ENCODE results near the gene DUSP16.
A peak's percentile ranks its signal among the peaks of the same experiment; 100 is the strongest.
"Not testable (repeated sequence)": the region's sequence is repeated elsewhere in the genome, so short reads cannot be mapped to it uniquely, and the experiment has no call there.

The DUSP16 gene

DNA sequence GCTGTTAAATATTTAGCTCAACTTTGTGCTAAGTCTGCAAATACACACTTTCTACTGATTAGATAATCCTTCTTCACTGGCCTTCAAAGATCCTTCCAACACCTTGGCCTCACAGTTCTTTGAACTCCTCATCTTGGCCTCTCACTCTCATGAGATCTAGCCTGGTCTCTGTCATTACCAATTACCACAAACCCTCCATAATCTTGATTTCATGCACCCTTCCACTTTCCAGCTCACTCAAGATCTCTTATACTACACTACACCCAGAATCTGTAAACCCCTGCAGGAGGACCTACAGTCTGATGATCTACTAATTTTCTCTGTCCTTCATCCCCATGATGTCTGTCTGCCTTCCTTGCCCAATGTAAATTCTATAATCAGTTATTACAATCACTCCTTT is 71.1 kb downstream of the DUSP16 start:
- no peak for DNase-seq

DNA sequence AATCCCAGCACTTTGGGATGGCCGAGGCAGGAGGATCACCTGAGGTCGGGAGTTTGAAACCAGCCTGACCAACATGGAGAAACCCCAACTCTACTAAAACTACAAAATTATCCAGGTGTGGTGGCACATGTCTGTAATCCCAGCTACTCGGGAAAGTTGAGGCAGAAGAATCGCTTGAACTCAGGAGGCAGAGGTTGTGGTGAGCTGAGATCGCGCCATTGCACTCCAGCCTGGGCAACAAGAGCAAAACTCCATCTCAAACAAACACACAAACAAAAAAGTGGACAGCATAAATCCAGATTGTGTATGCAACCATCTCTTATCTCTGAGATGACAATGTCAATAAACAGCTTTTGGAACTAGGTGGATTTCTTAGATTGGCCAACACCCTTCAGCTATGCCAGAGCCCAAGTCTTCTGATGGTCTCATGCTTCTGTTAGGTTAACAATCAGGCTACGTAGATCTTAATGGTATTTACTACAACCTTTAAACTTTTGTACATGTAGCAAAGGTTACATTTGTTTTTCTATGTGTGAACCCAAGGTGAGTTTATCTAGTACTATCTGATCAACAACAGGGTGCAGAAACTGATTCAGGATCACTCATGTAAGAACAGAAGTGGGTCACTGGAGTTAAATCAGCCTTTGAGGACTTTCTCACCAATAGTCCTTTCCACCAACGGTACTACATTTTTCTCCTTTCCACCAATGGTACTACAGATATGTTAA is 73.7 kb downstream of the DUSP16 start:
- no peak for DNase-seq

DNA sequence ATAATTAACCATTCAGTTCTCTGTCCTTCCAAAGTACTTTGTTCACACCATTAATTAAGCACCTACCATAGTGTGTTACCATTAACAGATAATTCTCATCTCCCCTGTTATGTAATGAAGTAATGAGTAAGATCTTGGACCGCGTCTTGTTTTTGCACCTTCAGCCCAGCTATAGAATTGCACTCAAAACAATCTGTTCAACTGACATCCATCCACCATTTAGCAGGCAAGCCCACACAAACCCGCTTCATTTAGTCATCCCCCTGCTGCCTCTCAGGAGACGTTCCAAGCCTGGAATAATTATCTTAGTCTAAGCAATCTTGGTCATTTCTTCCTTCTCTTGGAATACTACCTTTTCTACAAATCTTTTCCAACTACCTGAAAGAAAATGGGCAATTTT is 74.4 kb downstream of the DUSP16 start:
- no peak for DNase-seq

DNA sequence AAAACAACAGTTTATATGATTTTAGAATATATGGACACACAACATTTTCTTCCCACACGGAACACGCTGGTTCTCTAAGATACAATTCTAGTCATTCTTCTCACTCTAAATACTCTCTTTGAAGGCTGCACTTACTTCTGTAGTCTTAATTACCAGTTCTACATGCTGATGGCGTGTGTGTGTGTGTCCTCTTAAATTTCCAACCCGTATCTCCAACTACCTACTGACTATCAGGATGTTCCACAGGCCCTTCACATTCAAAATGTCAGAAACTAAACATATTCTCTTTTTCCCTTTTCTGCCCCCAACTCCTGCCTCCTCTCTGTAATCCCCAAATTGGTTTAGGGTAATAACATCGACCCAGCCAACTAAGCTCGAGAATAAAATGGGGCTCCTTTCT is 75.2 kb downstream of the DUSP16 start:
- DNase-seq, result no peak

DNA sequence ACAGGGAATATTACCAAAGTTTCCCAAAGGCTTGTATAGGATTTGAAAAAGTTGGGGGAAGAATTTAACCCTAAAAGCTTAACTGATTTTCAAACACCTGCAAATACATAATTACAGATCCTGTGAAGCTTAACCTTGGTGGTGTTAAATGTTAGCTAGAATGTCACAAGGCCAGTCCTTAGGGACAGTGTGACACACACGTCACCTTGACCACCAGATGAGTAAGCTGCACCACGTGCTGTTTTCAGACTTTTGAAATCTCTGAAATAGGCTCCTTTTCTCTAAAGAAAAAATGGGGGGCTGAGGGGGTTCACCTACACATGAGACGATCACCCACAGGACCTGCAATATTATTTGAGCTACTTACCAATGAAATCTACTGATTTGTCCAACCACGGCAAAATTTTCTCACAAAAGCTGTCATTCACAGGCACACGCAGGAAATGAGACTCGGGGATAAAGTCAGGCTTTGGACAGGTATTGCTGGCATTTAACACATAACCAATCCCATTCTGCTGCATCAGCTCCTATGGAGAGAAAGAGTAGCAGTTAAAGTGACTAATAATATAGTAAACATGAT is 75.9 kb downstream of the DUSP16 start:
- DNase-seq, result no peak

DNA sequence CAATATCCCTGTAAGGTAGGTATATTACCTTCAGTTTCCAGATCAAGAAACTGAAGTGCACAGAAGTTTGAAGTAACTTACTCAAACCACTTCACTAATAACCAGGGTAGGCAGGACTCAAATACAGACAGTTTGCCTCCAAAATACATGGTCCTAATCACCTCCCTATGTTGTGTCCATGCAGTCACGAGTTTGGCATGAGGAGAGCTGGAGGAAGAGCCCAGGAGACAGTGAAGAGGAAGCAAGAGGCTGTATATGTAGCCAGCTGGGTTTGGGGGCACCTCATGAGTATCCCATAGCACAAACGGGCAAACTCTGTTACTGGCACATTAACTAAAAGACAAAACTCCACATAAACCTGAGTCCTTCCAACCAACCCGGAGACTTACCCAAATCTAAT is 79.2 kb downstream of the DUSP16 start:
- no peak for DNase-seq

DNA sequence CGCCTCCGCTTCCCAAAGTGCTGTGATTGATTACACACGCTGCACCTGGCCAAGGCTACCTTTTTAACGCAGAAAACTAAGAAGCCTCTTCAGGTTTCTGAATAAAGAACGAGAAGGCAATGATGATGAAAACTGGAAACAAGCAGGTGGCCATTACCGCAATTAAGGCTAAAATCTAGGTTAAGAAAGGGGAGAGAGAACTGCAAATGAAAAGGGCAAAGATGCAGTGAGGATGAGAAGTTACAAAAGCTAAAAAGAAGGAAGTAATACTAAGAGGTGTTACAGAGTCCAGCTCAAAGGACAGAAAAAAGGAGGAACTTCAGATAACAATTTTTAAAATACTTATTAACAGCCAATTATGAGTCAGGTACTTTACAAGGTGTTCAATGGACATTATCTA is 79.7 kb downstream of the DUSP16 start:
- peak in 2 of 3 experiments; percentile 22 to 53 for DNase-seq

DNA sequence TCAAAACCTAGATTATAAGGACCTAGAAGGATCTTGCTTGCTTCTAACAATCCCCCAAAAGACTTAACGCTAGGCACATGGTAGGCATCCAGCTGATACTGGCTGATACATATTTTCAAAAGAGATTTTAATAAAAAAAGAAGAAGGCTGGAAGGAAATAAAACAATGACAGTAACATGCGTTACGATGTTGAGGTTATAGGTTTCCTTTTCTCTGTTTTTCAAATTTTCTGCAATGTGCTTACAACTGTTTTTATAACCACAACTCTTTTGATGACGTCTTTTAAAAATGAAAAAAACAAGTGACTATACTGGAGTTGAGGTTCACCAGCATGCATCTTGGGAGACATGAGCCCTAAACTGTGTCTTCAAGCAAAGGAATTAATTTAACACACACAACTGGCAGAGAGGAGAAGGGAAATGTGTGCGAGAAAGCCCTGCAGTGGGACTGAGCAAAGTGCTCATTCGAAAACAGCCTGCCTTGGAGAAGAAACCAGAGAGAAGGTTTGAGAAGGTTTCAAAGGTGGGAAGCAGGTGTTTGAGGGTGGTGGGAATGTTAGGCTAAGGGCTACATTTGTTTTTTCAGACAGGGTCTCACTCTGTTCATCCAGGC is 80.4 kb downstream of the DUSP16 start:
- no peak for DNase-seq

DNA sequence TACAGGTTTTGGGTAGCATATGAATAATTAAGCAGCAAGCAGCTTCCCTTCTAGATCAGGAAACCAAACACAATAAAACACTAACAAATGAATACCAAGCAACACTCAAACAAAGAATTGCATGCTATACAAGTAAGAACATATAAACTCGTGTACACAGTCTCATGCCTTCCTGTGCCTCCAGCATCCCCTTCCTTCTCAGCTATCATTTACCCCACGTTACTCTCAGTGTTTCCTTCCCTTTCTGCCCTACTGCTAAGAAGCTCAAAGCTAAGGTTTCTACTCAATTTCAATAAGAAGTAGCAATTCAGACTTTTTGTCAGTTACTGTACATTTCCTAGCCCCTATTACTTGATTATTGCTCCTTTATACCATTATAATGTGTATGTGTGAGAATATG is 81.0 kb downstream of the DUSP16 start:
- DNase-seq, result no peak

DNA sequence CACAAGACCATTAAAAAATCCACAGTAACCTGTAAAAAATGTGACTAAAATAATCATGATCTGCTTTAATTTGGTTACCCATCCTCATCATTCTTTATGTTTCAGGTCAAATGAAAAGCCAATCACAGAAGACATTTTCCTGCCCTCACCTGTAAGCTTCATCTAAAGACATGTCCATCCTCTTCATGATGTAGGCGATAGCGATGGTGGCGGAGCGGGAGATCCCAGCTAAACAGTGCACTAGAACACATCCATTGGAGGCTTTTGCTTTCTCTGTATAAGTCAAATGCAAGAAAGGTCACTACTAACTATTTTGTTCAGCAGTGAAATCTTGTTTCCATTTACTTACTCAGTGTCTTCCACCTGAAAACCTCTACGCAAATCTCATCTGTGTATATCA is 82.6 kb downstream of the DUSP16 start:
- DNase-seq, result no peak

DNA sequence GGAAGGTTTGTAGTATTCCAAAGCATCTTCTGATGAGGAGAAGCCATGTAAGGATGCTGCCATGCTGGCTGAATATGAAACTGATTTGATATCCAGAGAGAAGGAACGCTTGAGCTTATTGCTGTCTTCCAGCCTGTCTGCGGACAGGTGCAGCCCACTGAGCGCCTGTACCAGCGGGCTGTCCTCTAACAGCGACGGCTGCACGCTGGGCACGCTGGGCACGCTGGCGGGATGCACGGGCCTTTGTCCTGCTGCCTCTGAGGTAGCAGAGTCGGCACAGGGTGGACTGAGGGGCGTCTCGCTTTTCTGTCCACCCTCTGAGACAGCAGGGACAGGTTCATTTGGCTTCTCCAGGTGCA is 85.2 kb downstream of the DUSP16 start:
- DNase-seq, result no peak

DNA sequence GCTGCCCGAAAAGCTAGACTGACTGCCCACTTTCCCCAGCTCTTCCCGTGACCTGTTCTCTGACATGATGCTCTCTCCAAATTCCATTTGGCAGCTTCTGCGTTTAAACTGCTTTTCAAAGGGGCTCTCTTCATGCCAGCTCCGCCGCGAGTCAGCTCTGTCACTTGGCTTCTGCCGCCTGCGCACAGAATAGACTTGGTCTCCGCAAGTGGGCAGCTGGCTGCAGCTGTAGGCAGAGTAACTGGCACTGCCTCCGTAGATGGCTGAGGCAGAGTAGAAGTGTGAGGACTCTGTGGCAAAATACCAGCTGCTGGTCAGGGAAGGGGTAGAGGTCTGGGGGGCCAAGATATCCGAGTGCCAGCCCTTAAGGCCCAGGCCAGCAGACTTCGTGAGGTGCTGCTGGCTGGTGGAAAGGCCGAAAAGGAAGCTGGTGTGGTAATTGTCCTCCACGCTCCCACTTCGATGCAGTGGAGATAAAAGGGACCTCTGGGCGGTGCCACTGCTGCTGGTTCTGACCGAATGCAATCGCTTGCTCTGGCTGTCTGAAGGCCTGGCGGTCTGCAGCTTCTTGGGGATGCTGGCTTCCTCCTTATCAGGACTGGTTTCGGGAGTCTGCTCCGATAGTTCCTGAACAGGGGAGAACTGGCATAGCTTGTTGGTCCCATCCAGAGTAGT is 85.7 kb downstream of the DUSP16 start:
- DNase-seq, result no peak

DNA sequence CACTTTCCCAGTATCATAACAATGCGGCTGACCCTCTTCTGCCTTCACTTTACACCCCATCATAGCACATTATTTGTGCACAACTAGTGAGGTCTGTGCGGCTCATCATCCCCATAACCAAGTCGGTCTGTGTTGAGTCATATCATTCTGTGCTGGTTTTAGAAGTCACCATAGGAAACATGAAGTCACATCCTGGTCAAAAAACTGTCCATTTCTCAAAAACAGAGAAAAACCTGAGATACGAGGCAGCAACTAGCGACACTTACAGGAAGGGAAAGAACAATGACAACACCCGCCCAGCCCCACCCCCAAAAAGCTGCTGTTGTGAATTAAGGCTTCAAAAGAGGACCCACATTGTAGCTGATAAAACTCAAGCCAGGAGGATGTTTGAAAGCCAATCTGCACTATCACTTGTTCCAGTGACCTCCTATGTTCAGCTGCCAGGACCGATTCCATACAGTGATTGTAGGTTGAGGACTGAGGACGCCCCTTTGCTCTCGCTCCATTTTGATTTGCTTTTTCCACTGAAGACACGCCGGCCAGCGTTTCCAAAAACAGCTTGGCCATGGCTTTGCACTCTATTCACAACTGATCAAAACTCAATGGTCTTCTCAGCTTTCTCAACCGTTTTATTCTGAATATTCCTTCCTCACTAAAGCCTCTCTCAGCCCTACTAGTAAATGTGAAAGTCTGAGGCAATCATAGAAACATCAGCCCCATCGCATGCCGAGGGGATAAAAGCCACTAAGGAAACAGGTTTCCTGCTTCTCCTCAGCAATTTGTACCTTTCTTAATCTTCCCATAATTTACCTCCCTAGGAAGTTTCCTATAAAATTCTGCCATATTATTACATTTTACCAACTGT is 87.5 kb downstream of the DUSP16 start:
- DNase-seq, result no peak

DNA sequence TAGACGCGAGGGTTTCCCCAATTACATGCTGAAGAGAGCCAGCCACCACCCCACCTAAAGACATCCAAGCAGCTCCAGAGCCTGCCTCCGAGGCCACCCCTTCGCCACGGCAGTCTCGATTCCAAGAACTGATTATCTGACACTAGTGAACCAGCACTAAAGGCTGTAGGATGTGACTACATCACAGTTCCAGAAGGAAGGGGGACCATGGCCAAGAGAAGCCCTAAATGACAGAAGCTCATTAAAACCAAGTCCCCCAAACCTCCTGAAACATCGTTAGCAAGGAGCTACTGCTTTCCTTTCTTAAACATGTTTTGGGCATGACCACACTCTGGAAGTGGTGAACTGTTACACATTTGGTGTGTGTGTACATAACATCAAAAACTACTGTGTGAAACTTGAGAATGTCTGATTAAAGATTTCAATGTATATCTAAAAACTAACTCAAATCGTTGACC is 88.2 kb downstream of the DUSP16 start:
- no peak for DNase-seq

DNA sequence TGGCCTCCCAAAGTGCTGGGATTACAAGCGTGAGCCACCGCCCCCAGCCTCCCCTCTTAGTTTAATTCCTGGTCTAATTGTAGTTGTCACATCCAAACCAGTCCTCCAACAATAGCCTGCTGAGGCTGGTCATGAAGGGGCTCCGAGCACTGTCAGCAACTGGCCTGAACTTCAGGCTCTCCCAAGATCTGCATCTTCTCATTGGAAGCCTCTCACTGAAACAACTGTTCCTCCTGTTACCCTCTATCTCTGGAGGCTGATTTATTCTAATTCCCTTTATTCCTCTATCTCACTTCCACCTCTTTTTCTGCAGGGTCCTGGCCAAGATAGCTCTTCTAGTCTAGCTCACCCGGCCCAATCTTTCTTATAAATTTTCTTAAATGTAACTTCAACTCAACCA is 89.4 kb downstream of the DUSP16 start:
- DNase-seq, result no peak

DNA sequence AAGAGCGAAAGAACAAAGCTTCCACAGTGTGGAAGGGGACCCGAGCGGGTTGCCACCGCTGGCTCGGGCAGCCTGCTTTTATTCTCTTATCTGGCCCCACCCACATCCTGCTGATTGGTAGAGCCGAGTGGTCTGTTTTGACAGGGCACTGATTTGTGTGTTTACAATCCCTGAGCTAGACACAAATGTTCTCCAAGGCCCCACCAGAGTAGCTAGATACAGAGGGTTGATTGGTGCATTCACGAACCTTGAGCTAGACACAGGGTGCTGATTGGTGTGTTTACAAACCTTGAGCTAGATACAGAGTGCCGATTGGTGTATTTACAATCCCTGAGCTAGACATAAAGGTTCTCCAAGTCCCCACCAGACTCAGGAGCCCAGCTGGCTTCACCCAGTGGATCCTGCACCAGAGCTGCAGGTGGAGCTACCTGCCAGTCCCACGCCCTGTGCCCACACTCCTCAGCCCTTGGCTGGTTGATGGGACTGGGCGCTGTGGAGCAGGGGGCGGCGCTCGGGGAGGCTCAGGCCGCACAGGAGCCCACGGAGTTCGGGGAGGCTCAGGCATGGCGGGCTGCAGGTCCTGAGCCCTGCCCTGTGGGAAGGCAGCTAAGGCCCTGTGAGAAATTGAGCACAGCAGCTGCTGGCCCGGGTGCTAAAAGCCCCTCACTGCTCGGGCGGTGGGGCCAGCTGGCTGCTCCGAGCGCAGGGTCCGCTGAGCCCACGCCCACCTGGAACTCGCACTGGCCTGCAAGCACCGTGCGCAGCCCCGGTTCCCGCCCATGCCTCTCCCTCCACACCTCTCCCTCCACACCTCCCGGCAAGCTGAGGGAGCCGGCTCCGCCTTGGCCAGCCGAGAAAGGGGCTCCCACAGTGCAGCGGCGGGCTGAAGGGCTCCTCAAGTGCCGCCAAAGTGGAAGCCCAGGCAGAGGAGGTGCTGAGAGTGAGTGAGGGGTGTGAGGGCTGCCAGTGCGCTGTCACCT is 90.4 kb downstream of the DUSP16 start:
- DNase-seq, result not testable (repeated sequence)

DNA sequence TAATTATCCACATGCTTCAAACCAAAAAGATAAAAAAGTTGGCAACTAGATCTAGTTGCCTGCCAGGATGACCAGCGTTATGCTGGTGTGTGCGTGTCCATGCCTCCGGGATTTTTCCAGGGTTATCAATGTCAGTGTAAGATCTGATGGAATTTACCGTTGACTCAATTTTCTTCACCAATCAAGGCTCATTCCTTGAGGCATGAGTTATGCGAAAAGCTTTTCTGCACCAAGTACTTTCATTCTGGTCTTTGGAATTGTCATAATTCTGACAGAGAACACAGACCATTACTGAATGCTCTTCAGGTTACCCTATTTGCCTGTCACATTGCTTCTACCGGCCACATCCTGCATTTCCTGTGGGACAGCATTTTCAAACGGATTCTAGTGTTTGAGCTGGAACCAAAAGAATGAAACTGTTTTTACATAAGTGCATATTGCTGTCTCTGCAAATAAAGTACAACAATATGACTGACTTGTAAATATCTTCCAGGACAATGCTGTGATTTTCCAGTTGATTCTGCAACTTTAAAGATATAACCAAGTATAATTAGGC is 91.8 kb downstream of the DUSP16 start:
- DNase-seq, result no peak

DNA sequence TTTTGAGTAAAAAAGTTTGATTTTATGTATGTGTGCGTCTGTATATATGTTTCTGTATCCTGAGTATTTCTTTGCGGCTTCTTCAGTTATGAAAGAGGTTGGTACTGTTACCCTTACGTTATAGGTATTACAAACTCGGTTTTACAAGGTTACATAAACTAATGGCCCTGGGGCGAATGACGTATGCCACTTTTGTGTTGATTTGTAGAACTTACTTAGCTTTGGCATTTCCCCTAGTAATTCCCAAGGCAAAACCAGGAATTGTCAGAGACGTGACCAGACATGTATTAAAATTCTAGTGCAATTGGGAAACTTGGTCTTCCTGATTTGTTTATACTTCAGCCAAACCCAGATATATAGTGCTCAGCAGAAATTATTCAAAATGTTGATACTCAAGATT is 93.3 kb downstream of the DUSP16 start:
- DNase-seq, result no peak

DNA sequence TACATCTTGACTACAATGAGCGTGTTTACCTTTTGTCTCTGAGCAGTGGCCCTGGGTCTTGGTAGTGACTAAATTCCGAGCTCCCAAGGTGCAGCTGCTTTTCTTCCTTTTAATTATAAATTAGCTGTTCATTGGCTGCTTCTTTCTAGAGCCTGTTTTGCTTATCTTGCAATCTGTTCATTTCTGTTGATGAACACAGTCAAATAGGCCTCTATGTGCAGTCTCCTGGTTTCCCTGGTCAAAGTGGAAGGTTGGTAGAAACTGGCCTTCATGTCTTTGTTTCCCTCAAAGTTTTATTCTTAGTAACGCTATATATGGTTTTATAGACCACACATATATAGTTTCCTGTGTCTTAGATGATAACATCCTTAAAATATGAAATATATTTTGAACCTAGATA is 94.1 kb downstream of the DUSP16 start:
- DNase-seq, result no peak

DNA sequence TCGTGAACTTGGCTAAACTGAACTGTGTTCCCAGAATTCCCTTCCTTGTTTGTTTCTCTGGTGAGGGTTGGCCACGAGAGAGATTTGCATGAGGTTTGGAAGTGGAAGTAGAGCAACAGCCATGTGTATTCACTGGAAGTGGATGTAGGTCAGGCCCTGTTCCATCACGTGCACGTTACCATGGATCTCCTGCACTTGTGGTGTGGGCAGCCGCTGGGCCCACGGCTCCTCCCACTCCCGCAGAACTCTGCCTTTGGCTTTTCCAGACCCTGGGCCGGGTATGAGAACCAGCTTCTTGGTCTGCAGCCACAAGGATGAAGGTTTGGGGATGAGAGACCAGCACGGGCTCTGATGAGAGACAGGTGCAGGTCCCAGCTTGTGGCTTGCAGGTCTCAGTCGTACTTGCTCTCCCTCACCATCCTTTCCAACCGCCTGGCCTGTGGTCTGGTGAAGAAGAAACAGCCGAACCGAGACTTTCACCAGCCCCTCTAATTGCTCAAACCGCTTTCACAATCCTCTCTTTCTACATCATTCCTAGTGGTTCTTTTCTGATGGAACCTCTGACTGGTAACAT is 94.9 kb downstream of the DUSP16 start:
- peak in 1 of 3 experiments; percentile 13 for DNase-seq

DNA sequence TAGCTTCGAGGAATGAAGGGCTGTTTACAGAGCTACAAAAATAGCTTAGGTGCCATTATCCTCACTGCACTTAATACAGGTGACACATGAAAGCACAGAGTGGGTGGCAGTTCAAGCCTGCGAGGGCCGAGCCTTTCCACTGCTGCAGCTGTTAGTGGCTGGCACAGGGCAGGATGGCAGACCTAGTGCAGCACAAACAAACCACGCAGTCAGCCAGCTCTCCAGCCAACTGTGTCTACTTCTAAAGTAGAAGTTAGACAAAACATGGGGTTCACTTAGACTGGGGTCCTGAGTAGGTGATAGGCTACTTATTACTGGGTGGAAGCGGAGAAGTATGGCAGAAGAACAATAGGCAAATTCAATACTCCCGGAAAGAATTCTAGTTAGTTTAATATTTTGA is 95.4 kb downstream of the DUSP16 start:
- peak in 2 of 3 experiments; percentile 9 to 39 for DNase-seq

Measured in NCI-H1417 (cell line).